ENCODE data around the gene HNRNPUL1.

Gene HNRNPUL1

DNA sequence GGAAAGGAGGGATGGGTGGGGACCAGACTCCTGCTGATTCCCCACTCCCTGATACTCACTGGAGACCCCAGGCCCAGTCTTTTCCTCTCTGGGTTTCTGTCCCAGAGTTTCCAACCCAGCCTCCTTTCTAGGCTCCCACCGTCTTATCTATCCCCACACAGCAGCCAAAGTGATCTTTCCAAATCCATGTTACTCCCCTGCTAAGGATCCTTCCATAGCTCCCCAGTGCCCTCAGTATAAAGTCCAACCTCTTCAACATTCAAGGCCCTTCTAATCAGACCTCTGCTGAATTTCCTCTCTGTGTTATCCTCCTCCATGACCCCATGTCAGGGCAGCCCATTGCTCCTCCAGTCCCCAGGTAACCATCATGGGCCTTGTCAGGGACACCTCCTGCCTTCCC lies 90.9 kb downstream of the HNRNPUL1 start:
- DNase-seq, result no peak

GRCh38 chr19:41355802-41356201 lies 91.6 kb downstream of the HNRNPUL1 start:
- DNase-seq, result no peak

GRCh38 chr19:41356984-41357739 lies 93.0 kb downstream of the HNRNPUL1 start:
- no peak for DNase-seq

Data from CD4-positive, alpha-beta T cell treated with Interleukin-4 for 4 hours (primary cell).